Measurements from ENCODE around the gene ATP5F1A.

The ATP5F1A gene

DNA sequence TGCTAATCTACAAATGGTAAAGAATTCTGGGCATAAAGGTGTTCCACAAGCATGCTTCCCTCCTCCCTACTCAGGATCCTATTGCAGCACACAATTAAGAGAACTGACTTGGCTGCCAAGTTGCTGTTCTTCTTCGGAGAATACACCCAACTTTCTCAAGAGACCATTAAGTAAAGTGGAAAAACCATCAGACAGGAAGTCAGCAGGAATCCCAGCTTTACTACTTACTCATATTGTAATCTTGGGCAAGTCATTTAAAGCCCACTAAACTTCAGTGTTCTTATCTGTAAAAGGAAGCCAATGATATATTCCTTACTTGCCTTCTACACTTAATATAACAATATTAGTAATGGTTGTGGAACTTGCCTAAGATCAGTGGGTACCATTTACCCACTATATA is 63.9 kb downstream of the ATP5F1A start:
- no peak for DNase-seq (ENCODE audit: low read depth)

DNA sequence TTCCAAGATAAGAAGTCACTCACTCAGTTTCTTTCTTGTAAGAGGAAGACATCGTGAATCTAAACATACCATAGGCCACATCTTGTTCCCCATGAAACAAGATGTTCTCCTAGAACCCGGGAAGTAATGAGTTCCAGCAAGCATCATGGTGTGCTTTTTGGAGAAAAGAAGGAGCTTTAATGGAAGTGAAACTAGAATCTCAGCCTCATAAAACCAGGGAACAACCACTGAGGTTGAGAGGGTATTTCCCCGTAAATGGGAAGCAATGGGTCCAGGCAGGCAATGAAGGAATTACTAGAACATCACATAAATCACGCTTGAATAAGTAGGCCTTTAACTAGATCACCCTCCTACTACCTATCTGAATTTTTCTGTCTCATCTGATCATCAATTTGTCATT is 66.4 kb downstream of the ATP5F1A start:
- no peak overlapping the region for H3K4me3 ChIP-seq (ENCODE audit: low read length)
- TF ChIP-seq, protein P1, sequence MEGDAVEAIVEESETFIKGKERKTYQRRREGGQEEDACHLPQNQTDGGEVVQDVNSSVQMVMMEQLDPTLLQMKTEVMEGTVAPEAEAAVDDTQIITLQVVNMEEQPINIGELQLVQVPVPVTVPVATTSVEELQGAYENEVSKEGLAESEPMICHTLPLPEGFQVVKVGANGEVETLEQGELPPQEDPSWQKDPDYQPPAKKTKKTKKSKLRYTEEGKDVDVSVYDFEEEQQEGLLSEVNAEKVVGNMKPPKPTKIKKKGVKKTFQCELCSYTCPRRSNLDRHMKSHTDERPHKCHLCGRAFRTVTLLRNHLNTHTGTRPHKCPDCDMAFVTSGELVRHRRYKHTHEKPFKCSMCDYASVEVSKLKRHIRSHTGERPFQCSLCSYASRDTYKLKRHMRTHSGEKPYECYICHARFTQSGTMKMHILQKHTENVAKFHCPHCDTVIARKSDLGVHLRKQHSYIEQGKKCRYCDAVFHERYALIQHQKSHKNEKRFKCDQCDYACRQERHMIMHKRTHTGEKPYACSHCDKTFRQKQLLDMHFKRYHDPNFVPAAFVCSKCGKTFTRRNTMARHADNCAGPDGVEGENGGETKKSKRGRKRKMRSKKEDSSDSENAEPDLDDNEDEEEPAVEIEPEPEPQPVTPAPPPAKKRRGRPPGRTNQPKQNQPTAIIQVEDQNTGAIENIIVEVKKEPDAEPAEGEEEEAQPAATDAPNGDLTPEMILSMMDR (conservative IDR thresholded peaks at IDR 0.05; ENCODE audit: low read depth, low read length) = no peak
- no peak for DNase-seq (ENCODE audit: low read depth)

More for the DNA sequence above, 63.9 kb downstream of the ATP5F1A start:
- no peak overlapping the region for H3K4me3 ChIP-seq (ENCODE audit: low read length)
- TF ChIP-seq, protein P1 (conservative IDR thresholded peaks at IDR 0.05; ENCODE audit: low read depth, low read length) = no peak
